ENCODE results near the gene APBB2.
A peak's percentile ranks its signal among the peaks of the same experiment; 100 is the strongest.

Gene APBB2

DNA sequence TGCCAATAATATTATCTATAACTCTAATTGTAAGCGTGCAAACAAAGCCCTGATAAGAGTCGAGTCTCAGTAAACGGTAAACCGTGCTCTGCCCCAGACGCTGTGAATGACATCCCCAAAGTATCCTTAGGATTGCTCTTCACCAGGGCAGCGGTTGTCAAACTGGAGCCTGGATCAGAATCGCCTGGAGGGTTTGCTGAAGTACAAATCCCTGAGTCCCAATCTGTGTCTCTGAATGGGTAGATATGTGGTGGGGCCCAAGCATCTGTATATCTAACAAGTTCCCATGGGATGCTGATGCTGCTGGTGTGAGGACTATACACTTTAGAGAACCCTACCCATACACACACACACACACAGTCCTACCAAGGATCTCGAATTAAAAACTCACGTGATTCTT, 813 bp upstream of the APBB2 start:
- DNase-seq = no peak

DNA sequence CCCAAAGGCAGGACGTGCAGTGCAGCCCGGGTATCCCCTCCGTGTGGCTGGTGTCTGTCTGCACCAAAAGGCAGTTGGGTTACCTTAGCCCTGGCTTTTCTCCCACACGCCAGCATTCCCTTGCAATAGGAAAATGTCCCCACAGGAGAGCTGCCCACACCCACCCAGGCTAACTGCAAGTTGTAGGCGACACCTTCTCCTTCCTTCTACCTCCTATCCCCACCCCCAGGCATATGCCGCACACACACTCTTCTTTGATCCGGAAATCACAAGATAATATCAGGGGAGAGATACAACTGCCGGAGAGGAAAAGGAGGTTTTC, 444 bp upstream of the APBB2 start:
- DNase-seq = no peak

- DNase-seq = no peak
Measured at GRCh38 chr4:41213625-41214135, 662 bp downstream of the APBB2 start.

DNA sequence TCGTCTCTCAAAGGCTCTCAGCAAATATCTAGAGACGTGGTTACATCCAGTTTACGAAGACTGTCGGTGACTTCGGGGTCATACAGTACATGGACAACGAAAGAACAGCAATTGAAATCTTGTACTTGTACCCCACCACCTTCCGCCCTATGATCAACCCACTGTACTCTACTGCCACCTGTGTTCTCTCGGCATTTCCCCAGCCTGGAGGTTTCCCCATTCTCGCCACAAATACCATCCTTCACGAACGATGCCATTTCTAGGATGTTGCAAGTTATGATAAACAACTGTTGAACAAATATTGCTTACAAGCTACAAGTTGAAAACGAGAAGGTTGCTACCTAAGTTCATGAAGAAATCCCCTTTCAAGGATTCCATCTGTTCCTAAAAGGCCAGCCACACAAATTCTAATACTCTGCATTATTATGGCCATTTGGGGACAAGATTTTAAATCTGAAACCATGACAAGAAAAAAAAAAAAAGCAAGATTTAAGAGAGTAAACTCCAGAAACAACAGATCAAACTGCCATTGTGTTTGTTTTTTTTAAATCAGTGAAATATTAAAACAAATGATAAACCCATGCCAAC, 1.6 kb downstream of the APBB2 start:
- no peak for DNase-seq

GRCh38 chr4:41211951-41212615, 2.3 kb downstream of the APBB2 start:
- DNase-seq = no peak

DNA sequence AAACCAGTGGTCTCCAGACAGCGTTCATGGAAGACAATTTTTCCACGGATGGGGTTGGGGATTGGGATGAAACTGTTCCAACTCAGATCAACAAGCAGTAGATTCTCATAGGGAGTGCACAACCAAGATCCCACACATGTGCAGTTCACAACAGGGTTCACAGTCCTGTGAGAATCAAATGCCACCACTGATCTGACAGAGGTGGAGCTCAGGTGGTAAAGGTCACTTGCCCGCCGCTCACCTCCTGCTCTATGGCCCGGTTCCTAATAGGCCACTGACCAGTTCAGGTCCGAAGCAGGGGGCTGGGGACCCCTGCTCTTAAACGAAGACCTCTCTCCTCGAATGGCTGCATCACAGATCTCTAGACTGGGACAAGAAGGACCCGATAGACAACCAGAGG, 4.4 kb downstream of the APBB2 start:
- DNase-seq = no peak

DNA sequence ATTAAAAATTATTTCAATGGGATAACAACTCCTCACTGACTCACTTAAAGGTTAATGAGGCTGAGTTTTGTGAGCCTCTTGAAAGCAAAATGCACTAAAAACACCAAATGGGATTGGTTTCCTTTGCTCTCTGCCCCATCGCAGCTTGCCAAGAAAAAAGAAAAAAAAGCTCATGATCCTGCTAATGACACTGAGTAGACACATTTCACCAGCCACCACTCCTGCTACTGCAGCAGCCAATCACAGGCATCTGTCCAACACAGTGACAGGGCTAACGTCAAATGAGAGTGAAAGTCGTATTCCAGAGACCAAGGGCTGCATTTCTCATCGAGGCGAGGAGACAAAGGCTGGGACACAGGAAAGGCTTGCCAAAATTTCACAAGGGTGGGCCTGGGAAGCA, 5.2 kb downstream of the APBB2 start:
- no peak for DNase-seq

DNA sequence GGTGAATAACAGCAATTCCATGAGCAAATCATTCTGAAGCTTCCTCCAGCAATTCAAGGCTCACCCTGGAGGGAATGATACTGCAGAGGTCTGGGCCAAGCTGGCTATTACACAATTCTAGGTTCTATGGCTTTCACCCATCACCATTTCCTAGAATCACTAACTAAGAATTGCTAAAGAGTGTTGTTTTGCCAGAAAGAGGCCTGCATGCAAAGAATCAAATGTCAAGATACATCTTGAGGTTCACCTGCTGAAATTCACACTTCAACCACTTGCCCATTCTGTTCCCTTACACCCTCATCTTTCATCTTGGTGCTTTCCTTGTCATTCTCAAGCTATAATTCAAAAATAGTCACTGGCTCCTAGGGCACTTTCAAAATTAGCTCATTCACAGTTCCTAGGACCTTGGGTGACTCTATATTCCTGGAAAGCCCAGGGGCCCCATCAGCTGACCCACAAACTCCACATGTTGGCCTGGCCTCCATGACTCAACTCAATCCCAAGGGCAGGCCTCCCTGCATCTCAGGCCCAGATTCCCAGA, 7.0 kb downstream of the APBB2 start:
- peak in 1 of 2 experiments; percentile 5 for DNase-seq

DNA sequence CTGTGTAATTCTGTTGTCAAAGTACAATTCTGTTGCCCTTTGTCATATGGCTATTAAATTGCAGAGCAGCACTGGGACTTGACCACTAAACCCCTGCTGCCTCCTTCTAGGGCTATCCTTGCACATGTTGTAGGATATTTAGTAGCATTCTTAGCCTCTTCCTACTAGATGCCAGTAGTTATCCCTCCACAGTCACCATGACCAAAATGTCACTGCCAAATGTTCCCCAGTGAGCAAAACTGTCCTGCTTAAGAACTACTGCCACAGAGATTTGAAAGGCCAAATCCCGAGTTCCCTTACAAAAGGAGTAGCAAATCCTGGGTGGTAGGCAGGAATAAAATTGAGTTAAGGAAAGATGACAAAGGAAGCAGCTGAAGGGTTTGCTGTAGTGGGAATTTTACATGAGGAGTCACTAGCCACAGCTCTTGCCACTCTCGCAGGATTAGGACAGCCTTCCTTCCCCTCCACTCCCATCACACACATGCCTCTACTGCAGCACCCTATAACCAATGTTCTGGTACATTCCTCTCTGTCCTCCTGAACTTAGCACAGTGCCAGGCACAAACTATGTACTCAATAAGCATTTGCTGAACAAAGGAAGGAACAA, 8.4 kb downstream of the APBB2 start:
- no peak for DNase-seq

DNA sequence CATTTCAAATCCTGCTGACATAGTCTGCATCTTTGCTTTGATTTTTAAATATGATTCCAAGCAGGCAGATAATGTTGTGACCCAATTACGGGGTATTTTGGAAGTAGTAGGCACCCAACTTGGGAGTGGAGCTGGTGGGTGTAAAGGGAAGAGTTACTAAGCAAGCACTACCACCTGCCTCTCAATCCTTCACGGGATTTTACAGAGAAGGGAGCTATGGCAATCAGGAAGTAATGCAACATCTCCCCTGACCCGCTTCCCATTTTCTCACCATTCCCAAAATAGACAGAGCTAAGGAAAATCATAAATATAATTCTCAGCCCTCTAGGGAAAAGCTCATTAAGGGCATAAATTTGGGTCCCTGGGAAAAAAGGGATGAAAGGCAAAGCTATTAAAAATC, 9.2 kb downstream of the APBB2 start:
- DNase-seq = no peak

DNA sequence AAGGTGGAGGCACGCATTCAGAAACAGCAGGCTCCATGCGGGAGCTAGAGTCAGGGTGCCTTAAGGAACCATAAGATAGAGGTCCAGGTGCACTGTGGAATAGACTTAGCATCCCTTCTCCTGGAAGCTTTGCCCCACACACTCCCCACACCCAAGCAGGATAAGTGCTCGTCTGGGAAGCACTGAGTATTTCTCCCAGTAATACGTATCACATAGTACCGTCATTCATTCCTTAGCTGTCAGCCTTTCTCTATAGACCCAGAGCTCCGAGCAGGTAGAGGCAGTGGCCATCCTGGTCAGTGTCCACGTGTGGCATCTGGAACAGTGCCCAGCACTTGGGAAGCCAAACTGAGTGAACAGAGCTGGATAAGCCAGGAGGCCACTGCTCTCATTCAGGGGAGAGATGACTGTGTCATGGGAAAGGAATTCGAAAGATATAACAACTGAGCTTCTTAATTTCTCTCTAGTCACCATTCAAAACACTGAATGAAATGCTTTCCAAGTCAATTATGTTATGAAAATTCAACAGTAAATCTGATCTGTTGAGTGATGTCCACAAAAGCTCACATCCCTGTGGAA, 9.9 kb downstream of the APBB2 start:
- no peak for DNase-seq

DNA sequence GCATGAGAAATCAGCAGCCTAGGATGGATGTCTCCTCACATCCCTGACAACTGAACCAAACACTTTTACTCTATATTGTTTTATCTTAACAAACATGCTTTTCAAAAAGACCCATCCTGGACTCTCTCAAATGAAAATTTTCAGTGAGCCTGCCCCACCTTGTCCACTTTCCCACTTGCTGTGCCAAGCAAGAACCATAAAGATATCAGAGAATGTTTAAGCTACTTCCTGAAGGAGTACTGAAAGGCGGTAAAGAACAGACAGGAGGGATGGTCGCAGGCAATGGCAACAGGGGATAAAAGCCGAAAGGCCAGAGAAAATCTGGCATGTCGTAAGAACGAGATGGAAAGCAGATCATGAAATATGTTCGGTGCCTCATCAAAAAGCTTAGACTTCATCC, 10.5 kb downstream of the APBB2 start:
- no peak for DNase-seq

GRCh38 chr4:41202820-41203568, 11.3 kb downstream of the APBB2 start:
- no peak for DNase-seq

- DNase-seq = no peak
Measured at GRCh38 chr4:41202356-41202755, 12.0 kb downstream of the APBB2 start.

GRCh38 chr4:41200486-41201017, 13.8 kb downstream of the APBB2 start:
- DNase-seq = no peak

DNA sequence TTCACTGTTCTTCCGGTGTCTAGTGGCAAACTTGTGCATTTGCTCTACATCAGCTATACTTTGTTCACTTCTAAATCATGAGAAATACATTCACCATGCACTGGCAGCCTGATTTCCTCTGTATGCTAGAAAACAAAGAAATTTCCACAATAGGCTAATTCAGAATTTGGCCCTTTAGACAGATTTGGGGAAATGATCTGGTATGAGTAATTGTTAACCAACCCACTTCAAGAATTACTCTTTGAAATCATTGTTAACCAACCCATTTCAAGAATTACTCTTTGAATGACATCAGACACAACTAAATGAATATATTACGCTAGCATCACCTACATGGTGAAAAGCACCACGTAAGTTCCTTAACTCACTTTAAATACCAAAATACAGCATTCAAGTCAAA, 14.6 kb downstream of the APBB2 start:
- no peak for DNase-seq

DNA sequence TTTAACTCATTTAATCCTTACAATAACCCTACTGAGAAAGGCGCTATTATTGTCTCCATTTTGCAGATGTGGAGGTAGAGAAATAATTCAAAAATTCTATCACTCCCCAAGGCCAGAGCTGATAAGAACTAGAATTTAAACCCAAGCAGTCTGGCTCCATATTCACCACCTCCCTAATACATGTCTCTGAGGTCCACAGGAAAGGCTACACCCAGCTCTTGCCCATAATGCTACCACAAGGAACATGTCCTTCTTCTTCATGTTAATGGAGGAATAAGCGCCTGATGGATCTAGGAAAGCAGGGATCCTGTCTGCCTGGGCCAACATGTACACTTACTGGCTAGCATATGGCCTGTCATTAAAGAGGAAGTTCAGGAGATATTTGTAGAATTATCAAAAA, 16.3 kb downstream of the APBB2 start:
- DNase-seq = no peak

- DNase-seq = no peak
Measured at GRCh38 chr4:41197495-41197894, 16.8 kb downstream of the APBB2 start.

- DNase-seq = no peak
Measured at GRCh38 chr4:41196633-41197332, 17.6 kb downstream of the APBB2 start.

GRCh38 chr4:41192136-41192535, 22.2 kb downstream of the APBB2 start:
- DNase-seq = no peak

DNA sequence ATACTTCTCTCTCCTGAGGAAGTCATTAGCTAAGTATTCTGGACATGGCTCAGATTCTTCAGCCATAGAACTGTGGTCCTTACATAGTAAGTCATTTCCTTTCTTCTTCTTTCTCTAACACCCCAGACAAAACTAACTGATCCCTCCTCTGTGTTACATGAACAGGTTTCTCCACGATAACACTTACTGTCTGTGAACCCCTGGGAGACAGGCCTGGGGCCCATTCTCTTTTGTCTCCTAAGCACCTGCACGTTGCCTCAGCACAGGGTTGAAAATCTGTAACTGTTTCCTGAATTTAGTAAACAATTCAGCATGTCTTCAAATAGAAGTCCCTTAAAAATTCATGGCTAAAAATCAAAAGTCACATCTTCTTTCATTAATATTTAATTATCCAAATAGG, 24.7 kb downstream of the APBB2 start:
- DNase-seq = no peak

- DNase-seq = no peak
Measured at GRCh38 chr4:41189076-41189475, 25.3 kb downstream of the APBB2 start.
